Gastroesophageal sphincter (tissue), 4 donors: ENCODE data around the gene OR7A17. TPM values are rescaled to one million over a fixed set of nuclear protein-coding genes. Genes with fewer than 3 reads are reported as not detected.

Experiments used
- ATAC-seq: fragments of 150-250 bp; one replicate; pipeline ENCODE4 v1.9.1; 2016; ENCODE audit warnings: mild to moderate bottlenecking, moderate library complexity
- H3K27ac ChIP-seq, 4 donors: fragments of 200-600 bp; sonication (generic) in 3 of 4; 1 replicate in 3 of 4; 2 replicates in 1 of 4; pipeline ENCODE4 v1.5.1; 2016 to 2019
- H3K27me3 ChIP-seq: fragments of 200-600 bp; sonication (generic); one replicate; pipeline ENCODE4 v1.5.1; 2019
- H3K36me3 ChIP-seq, 2 donors: fragments of 200-600 bp; sonication (generic); one replicate each; pipeline ENCODE4 v1.5.1; 2019; ENCODE audit warnings: control low read depth in 1 of 2
- H3K4me1 ChIP-seq, 3 donors: fragments of 200-600 bp; sonication (generic); 1 replicate in 2 of 3; 2 replicates in 1 of 3; pipeline ENCODE4 v1.5.1; 2016 to 2019; ENCODE audit warnings: control low read depth in 2 of 3
- H3K4me3 ChIP-seq, 2 donors: fragments of 200-600 bp; sonication (generic); one replicate each; pipeline ENCODE4 v1.5.1; 2019; ENCODE audit warnings: mild to moderate bottlenecking in 1 of 2, moderate library complexity in 1 of 2
- H3K9me3 ChIP-seq, 3 donors: fragments of 200-600 bp; sonication (generic); one replicate each; pipeline ENCODE4 v1.5.1; 2017 to 2019; ENCODE audit warnings: control low read depth in 2 of 3
- EP300 ChIP-seq: sonication (generic); formaldehyde crosslinking; IDR thresholded peaks from one replicate; pipeline ENCODE4 v1.6.1; 2017; ENCODE audit warnings: antibody characterized with exemption, mild to moderate bottlenecking
- POLR2A ChIP-seq, 2 donors: fragments of 450-650 bp; IDR thresholded peaks; one replicate each; pipeline ENCODE4 v1.6.1; 2017; ENCODE audit warnings: antibody characterized with exemption in 2 of 2, mild to moderate bottlenecking in 2 of 2, moderate library complexity in 1 of 2
- POLR2AphosphoS5 ChIP-seq: sonication (generic); formaldehyde crosslinking; IDR thresholded peaks from one replicate; pipeline ENCODE4 v1.6.1; 2017; ENCODE audit warnings: antibody characterized with exemption
- WGBS, 2 donors: methylation state at CpG; one replicate each; pipeline ENCODE4 v1.1.5; 2018; ENCODE audit warnings: low coverage in 1 of 2; 5-methylcytosine and 5-hydroxymethylcytosine counted together
- small RNA-seq, 4 donors: library from RNA; depleted of rRNA; stranded (forward); fragments of <200 nt; gene quantifications; one replicate each; pipeline ENCODE3, GENCODE V24; 2016
- total RNA-seq, 4 donors: library from RNA; depleted of rRNA; stranded (reverse); fragments of >200 nt; gene quantifications; one replicate each; pipeline ENCODE4 v1.1.0, GENCODE V29; 2016
- TF ChIP-seq, protein P1 (sequence below), 4 experiments: fragments of 200-600 bp in 2 of 4; fragments of 450-650 bp in 2 of 4; sonication (generic) in 1 of 4; IDR thresholded peaks; one replicate each; pipeline ENCODE4 v1.5.1; 2017 to 2019; ENCODE audit warnings: antibody characterized with exemption in 4 of 4, mild to moderate bottlenecking in 2 of 4, moderate library complexity in 2 of 4

OR7A17 gene
- total RNA-seq, 4 donors from 2014 or later, result not detected

DNA sequence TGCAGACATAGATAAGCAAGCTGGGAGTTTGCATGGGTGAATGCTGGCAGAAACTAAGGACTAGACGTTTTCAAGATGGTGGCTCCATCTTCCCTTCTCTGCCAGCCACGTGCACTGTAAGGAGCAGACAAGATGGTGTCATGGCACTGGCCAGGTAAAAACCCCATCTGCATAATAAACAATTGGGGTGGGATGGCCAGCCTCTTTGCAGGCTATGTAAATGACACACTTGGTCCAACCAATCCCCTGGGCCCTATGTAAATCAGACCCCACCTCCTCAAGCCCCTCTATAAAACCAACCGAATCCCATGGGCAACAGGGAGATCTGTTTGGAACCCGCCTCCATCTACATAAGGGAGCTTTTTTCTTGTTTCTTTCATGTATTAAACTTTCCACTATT lies 48.5 kb downstream of the OR7A17 start:
- Histone ChIP-seq H3K27me3 (peaks cover 9% of the 10 kb centered on the region), H3K9me3 (peaks cover 0 to 4% (median 0%) of the 10 kb centered on the region in 3 donors), H3K4me1 (no peaks in the 10 kb centered on the region), H3K36me3 (no peaks in the 10 kb centered on the region), H3K4me3 (no peak overlapping the region), H3K27ac (no peak overlapping the region)
- WGBS, 2 donors, result 71 to 75% methylated on average over 3 to 4 of the region's 4 CpGs
- ATAC-seq, result no peak
- TF ChIP-seq POLR2AphosphoS5 (no peak), POLR2A (IDR thresholded peaks at IDR 0.05) (no peak), EP300 (no peak)
- TF ChIP-seq, protein P1, sequence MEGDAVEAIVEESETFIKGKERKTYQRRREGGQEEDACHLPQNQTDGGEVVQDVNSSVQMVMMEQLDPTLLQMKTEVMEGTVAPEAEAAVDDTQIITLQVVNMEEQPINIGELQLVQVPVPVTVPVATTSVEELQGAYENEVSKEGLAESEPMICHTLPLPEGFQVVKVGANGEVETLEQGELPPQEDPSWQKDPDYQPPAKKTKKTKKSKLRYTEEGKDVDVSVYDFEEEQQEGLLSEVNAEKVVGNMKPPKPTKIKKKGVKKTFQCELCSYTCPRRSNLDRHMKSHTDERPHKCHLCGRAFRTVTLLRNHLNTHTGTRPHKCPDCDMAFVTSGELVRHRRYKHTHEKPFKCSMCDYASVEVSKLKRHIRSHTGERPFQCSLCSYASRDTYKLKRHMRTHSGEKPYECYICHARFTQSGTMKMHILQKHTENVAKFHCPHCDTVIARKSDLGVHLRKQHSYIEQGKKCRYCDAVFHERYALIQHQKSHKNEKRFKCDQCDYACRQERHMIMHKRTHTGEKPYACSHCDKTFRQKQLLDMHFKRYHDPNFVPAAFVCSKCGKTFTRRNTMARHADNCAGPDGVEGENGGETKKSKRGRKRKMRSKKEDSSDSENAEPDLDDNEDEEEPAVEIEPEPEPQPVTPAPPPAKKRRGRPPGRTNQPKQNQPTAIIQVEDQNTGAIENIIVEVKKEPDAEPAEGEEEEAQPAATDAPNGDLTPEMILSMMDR (IDR thresholded peaks at IDR 0.05), result no peak

DNA sequence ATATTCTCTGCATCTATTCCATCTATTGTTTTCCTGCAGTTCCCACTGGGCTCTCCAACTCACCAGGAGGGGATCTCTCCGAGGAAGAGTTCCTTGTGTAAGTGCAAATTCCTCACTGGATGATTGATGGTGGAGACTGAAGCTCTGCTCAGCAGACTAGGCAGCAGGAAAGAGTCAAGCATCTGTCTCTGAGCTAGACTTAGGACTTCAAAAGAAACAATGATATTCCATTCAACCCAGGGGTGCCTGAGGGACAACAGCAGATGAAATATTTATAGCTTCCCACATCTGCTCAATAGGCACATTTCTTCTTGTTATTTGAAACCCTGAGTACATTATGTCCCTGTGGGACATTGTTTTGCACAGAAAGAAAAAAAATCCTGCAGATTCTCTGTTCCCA lies 50.9 kb downstream of the OR7A17 start, which contains the start of the genes OR7A5 and OR7C1:
TSS of gene OR7A5 (minus strand) at position 175 of the 400 bp plus-strand sequence. CDS start 6,944 bp downstream, outside the sequence.
TSS of gene OR7C1 (minus strand) at position 175 of the 400 bp plus-strand sequence. CDS start 35,049 bp downstream, outside the sequence.
- H3K4me1 ChIP-seq, result no peaks in the 10 kb centered on the region
- no peak within 1 kb of the TSS for H3K4me3 ChIP-seq
- H3K27ac ChIP-seq, result no peak within 1 kb of the TSS
- WGBS, 2 donors, result 0% methylated on average over 1 of the region's 1 CpG
- no peak for TF ChIP-seq POLR2A (IDR thresholded peaks at IDR 0.05)
- ATAC-seq, result no peak
- no peaks in the 10 kb centered on the region for H3K36me3 ChIP-seq
- H3K9me3 ChIP-seq, result peaks cover 0 to 3% (median 0%) of the 10 kb centered on the region in 3 donors
- H3K27me3 ChIP-seq, result peaks cover 9% of the 10 kb centered on the region

DNA sequence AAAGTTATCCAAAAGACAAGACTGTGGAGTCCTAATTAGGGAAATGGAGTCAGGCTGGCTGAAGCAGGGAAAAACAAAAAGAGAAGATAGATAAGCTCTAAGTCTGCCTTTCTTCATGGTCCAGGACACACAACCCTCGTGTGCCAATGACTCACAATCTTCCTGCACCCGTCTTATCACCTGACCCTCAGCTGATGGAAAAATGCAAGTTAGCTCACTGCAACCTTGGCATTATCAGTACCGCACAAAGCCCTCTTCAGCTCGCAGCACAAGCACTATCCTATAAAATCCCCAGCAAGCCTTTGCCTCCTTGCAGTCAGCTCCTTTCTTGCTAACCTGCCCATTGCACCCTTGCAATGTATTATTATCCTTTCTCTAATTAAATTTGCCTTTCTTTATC lies 55.2 kb downstream of the OR7A17 start:
- 41 to 73% methylated on average over 4 of the region's 4 CpGs for WGBS, 2 donors
- peaks cover 14% of the 10 kb centered on the region for H3K27me3 ChIP-seq
- no peak overlapping the region for H3K27ac ChIP-seq
- TF ChIP-seq POLR2A (IDR thresholded peaks at IDR 0.05) (no peak), POLR2AphosphoS5 (no peak), EP300 (no peak)
- TF ChIP-seq, protein P1 (IDR thresholded peaks at IDR 0.05), result no peak
- no peaks in the 10 kb centered on the region for H3K36me3 ChIP-seq
- H3K9me3 ChIP-seq, result peaks cover 0 to 3% (median 0%) of the 10 kb centered on the region in 3 donors
- H3K4me3 ChIP-seq, result no peak overlapping the region
- no peak for ATAC-seq
- H3K4me1 ChIP-seq, result no peaks in the 10 kb centered on the region

Small RNA genes within 50 kb of the gene (small RNA-seq; reads per million reads assigned to genes)
- 0 reads per million in 4 donors for gene OR7A18P

Other genes starting within 250 kb of the OR7A17 start
- not detected for gene ADGRE3, start 211.3 kb downstream of the OR7A17 start, total RNA-seq
- 10 to 100 TPM; 22.6 to 35.6 (median 28.1) TPM for gene ZNF333, start 196.1 kb downstream of the OR7A17 start, total RNA-seq
- 1 to 10 TPM; 1.0 to 4.4 (median 1.4) TPM for gene ADGRE2, start 107.6 kb downstream of the OR7A17 start, total RNA-seq
- gene OR7A5, start 50.9 kb downstream of the OR7A17 start, total RNA-seq, result not detected
- gene OR7C1, start 50.9 kb downstream of the OR7A17 start, total RNA-seq, result not detected
- not detected for gene OR7A10, start 37.2 kb downstream of the OR7A17 start, total RNA-seq
- not detected for gene OR7C2, start 55.4 kb upstream of the OR7A17 start, total RNA-seq
- gene SLC1A6, start 93.7 kb upstream of the OR7A17 start, total RNA-seq, result under 1 TPM in 1 of 4 donors, not detected in 3; 0.23 TPM
- not detected for gene CASP14, start 163.3 kb upstream of the OR7A17 start, total RNA-seq
- gene OR1I1, start 196.1 kb upstream of the OR7A17 start, total RNA-seq, result not detected
- gene SYDE1, start 221.3 kb upstream of the OR7A17 start, total RNA-seq, result 100 to 1,000 TPM in 1 of 4 donors, 10 to 100 TPM in 3; 41.7 to 100 (median 52.4) TPM